GM12878 (cell line): ENCODE results near the gene MRPS14. TPM values are rescaled to one million over a fixed set of nuclear protein-coding genes. Genes with fewer than 3 reads are reported as not detected.

ENCODE experiments used
- ATAC-seq: fragments of 200-7000 bp; cut with Tn5 transposase; 3 replicates; pipeline ENCODE4 v1.9.1; 2020; ENCODE audit warnings: mild to moderate bottlenecking, moderate library complexity
- BruUV-seq: library from RNA; stranded (reverse); fragments of 400-500 nt; replicated peaks from 2 replicates; lab custom pipeline; 2021; lab: Mats Ljungman, UMichigan
- CTCF ChIA-PET: fragments of 300-600 bp; sonication (Branson Sonifier 250); formaldehyde crosslinking; extraction: SDS; loops from one replicate; lab custom pipeline; 2021; ENCODE audit warnings: inconsistent platforms; lab: Yijun Ruan, JAX
- POLR2A ChIA-PET: fragments of 350-600 bp; formaldehyde crosslinking; extraction: SDS; loops from one replicate; lab custom pipeline; 2021; ENCODE audit warnings: inconsistent platforms; lab: Charles Lee
- RAD21 ChIA-PET: fragments of 300-600 bp; sonication (Branson Sonifier 250); formaldehyde crosslinking; loops from one replicate; lab custom pipeline; 2023; ENCODE audit warnings: antibody characterized with exemption; ENCODE audit not compliant: unreplicated experiment; lab: Charles Lee
- SMC1A ChIA-PET: fragments of 300-600 bp; sonication (Branson Sonifier 250); formaldehyde crosslinking; loops from one replicate; lab custom pipeline; 2023; ENCODE audit not compliant: unreplicated experiment, uncharacterized antibody; lab: Charles Lee
- DNase-seq: peaks from one replicate; pipeline ENCODE4 v3.0.0-alpha.2; 2011; ENCODE audit warnings: low read depth, low spot score
- FAIRE-seq: peaks from 3 replicates; lab custom pipeline; 2011; peaks lifted over from hg19 to GRCh38; lab: Jason Lieb, UNC
- H2AFZ ChIP-seq: 2 replicates; pipeline ENCODE4 v1.6.0; 2011; ENCODE audit warnings: low read depth, low read length, control low read depth; ENCODE audit not compliant: control insufficient read depth
- H3K27ac ChIP-seq: 2 replicates; pipeline ENCODE4 v1.5.1; 2011; ENCODE audit warnings: control low read depth; ENCODE audit not compliant: control insufficient read depth, insufficient read depth
- H3K27me3 ChIP-seq, 2 experiments: replicated peaks in 1 of 2; 2 replicates each; pipeline versions ENCODE4 v1.6.0 to v1.6.1; 2011; ENCODE audit warnings: low read length in 1 of 2; ENCODE audit not compliant: control insufficient read depth in 2 of 2, insufficient read depth in 2 of 2
- H3K36me3 ChIP-seq, 2 experiments: 2 replicates each; pipeline ENCODE4 v1.5.1; 2011; ENCODE audit warnings: low read length in 1 of 2; ENCODE audit not compliant: control insufficient read depth in 2 of 2, insufficient read depth in 2 of 2
- H3K4me1 ChIP-seq: 2 replicates; pipeline ENCODE4 v1.6.1; 2011; ENCODE audit warnings: mild to moderate bottlenecking, low read length, moderate library complexity, mixed read lengths; ENCODE audit not compliant: control insufficient read depth, insufficient read depth
- H3K4me2 ChIP-seq: 2 replicates; pipeline ENCODE4 v1.6.0; 2011; ENCODE audit warnings: control low read depth; ENCODE audit not compliant: control insufficient read depth, insufficient read depth
- H3K4me3 ChIP-seq: fragments of 200-600 bp; sonication (generic); 2 replicates; pipeline ENCODE4 v1.5.1; 2016
- H3K79me2 ChIP-seq: 2 replicates; pipeline ENCODE4 v1.6.0; 2011; ENCODE audit warnings: low read length; ENCODE audit not compliant: control insufficient read depth, insufficient read depth
- H3K9ac ChIP-seq: 2 replicates; pipeline ENCODE4 v1.8.0; 2011; ENCODE audit warnings: low read length, control low read depth, mixed read lengths; ENCODE audit not compliant: control insufficient read depth, insufficient read depth
- H3K9me3 ChIP-seq: replicated peaks from 3 replicates; pipeline ENCODE4 v1.5.1; 2011; ENCODE audit warnings: mild to moderate bottlenecking, low read length; ENCODE audit not compliant: control insufficient read depth, insufficient read depth
- H4K20me1 ChIP-seq: 2 replicates; pipeline ENCODE4 v1.6.0; 2011; ENCODE audit not compliant: control insufficient read depth, insufficient read depth
- ATF2 ChIP-seq: IDR thresholded peaks from 2 replicates; pipeline ENCODE4 v1.6.1; 2012; ENCODE audit warnings: low read length, inconsistent platforms
- EGR1 ChIP-seq, 2 experiments: IDR thresholded peaks; 1 replicate in 1 of 2; 2 replicates in 1 of 2; pipeline ENCODE4 v1.6.1; 2011 to 2012; ENCODE audit warnings: low read depth in 2 of 2, low read length in 2 of 2, borderline replicate concordance in 1 of 2, mild to moderate bottlenecking in 1 of 2, moderate library complexity in 1 of 2
- FOXK2 ChIP-seq: fragments of 450-650 bp; IDR thresholded peaks from 2 replicates; pipeline ENCODE4 v1.6.1; 2017; ENCODE audit warnings: mild to moderate bottlenecking, moderate library complexity
- HDGF ChIP-seq: fragments of 450-650 bp; IDR thresholded peaks from 2 replicates; pipeline ENCODE4 v1.6.1; 2016; ENCODE audit warnings: antibody characterized with exemption
- JUNB ChIP-seq: IDR thresholded peaks from 2 replicates; pipeline ENCODE4 v1.6.1; 2016; ENCODE audit warnings: antibody characterized with exemption, mild to moderate bottlenecking
- JUND ChIP-seq: IDR thresholded peaks from 2 replicates; pipeline ENCODE4 v1.6.1; 2012; ENCODE audit warnings: low read depth, mild to moderate bottlenecking, low read length, improper control_type of control experiment, moderate library complexity
- POU2F2 ChIP-seq: IDR thresholded peaks from 3 replicates; pipeline ENCODE4 v1.6.1; 2011; ENCODE audit warnings: low read depth, mild to moderate bottlenecking, low read length, borderline replicate concordance
- SREBF1 ChIP-seq: IDR thresholded peaks from 2 replicates; pipeline ENCODE4 v1.6.1; 2012; ENCODE audit warnings: mild to moderate bottlenecking, low read length
- SUPT20H ChIP-seq: IDR thresholded peaks from 2 replicates; pipeline ENCODE4 v1.6.1; 2011; ENCODE audit warnings: low read depth, mild to moderate bottlenecking, low read length, moderate library complexity, borderline replicate concordance; ENCODE audit not compliant: control insufficient read depth
- WRNIP1 ChIP-seq: IDR thresholded peaks from 2 replicates; pipeline ENCODE4 v1.6.1; 2011; ENCODE audit warnings: low read depth, low read length, improper control_type of control experiment, borderline replicate concordance
- ZNF24 ChIP-seq: fragments of 450-650 bp; IDR thresholded peaks from 2 replicates; pipeline ENCODE4 v1.6.1; 2017; ENCODE audit warnings: antibody characterized with exemption, mild to moderate bottlenecking
- ZSCAN29 ChIP-seq: fragments of 450-650 bp; IDR thresholded peaks from 2 replicates; pipeline ENCODE4 v1.6.1; 2017; ENCODE audit warnings: mild to moderate bottlenecking, moderate library complexity
- WGBS: methylation state at CpG from one replicate; pipeline ENCODE4 v1.1.6; 2016; ENCODE audit warnings: low lambda C conversion rate; ENCODE audit not compliant: insufficient replicate concordance, insufficient coverage; ENCODE audit errors: missing lambda C conversion rate; 5-methylcytosine and 5-hydroxymethylcytosine counted together
- in situ Hi-C: fragments of 300-500 bp; cut with MboI; formaldehyde crosslinking; loops from 9 replicates; pipeline ENCODE4 v1.14.3; 2018; ENCODE audit warnings: mixed read lengths
- intact Hi-C: fragments of 100-400 bp; cut with micrococcal nuclease; formaldehyde crosslinking; loops from one replicate; pipeline ENCODE4 v1.14.2; 2022; ENCODE audit not compliant: unreplicated experiment
- polyA plus RNA-seq, 11 experiments: library from polyadenylated mRNA; depleted of rRNA in 4 of 11; unstranded in 6 of 11; stranded (reverse) in 5 of 11; fragments of >200 nt; fragmentation: Nextera tagmentation in 4 of 11; fragmentation: Illumina TruSeq in 1 of 11; extraction: Ambion mirVana in 4 of 11; extraction: Trizol in 1 of 11; gene quantifications; 1 replicate in 1 of 11; 2 replicates in 10 of 11; pipeline versions ENCODE4 v1.2.1 to v1.2.3, GENCODE V29; 2011 to 2016; ENCODE audit warnings: inconsistent platforms in 2 of 11, missing spikeins in 2 of 11, low read depth in 1 of 11
- total RNA-seq, 4 experiments: library from RNA; depleted of rRNA in 3 of 4; stranded (reverse); fragments of >200 nt in 3 of 4; fragmentation: Illumina TruSeq in 1 of 4; extraction: Trizol in 1 of 4; gene quantifications; 2 replicates each; pipeline versions ENCODE4 v1.2.1 to v1.2.3, GENCODE V29; 2013 to 2021
- TF ChIP-seq, protein P1 (sequence below): IDR thresholded peaks from 2 replicates; pipeline ENCODE4 v1.6.1; 2011; ENCODE audit warnings: borderline replicate concordance, low read depth, mild to moderate bottlenecking, moderate library complexity, low read length; ENCODE audit not compliant: insufficient read depth, poor library complexity, severe bottlenecking
- TF ChIP-seq, protein P2 (sequence below): fragments of 450-650 bp; conservative IDR thresholded peaks from 2 replicates; pipeline ENCODE4 v1.6.1; 2017; ENCODE audit warnings: mild to moderate bottlenecking, moderate library complexity

The MRPS14 gene
- total and polyA plus RNA-seq, 10 of the 15 experiments (the other 5 are each of a cell fraction or from before 2014, with no cell fraction given), result 31.1 to 224 (median 50.4) TPM

DNA sequence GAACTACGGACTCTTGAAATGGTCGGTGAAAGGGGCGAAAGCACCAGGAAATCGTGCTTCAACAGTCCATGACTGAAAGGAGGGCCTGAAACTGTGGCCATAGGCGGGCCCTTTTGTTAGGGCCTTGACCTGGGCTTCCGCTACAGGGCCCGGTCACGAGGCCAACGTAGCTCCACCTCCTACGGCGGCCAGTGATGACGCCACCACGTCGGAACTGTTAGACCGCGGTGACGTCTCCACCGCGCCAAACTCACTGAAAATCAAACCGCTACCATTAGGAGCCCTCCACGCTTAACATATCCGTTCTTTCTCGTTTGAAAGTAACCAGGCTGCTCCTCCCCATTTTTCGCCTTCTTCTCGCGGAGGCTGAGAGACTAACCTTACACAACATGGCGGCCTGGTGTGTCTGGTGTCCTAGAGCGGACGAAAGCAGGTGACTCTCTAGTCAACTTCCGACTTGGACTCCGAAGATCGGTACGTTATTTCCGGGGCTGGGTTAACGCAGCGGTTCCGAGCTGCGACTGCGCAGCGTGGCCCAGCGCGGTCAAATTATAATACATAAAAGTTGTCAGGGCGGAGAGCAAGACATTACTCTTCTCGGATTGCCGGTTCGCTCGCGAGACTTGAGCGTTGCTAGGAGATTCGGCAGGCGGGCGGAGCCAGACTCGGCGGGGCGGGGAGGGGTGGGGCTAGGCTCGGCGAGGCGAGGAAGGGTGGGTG, 23.8 kb downstream of the MRPS14 start:
- intact Hi-C loops (loop anchor here (1.0 to 10.0 kb wide), 6 partner anchors 24 to 1175 kb away; partner anchors contain the start of genes CENPL, DARS2, MRPS14 and RABGAP1L), in situ Hi-C loops (loop anchor here (5.0 to 10.0 kb wide), 2 partner anchors 227 to 735 kb away; no protein-coding TSS in a partner anchor)
- H3K4me2 ChIP-seq, result peak overlapping the region; percentile 92
- peak overlapping the region; percentile 99 for H2AFZ ChIP-seq
- H3K9ac ChIP-seq, result peak overlapping the region; percentile 99
- H3K36me3 ChIP-seq, result peaks cover 0 to 3% of the 10 kb centered on the region in 2 experiments; a peak in 2 of 4 replicates
- H3K9me3 ChIP-seq, result no peaks in the 10 kb centered on the region
- peaks cover 54% of the 10 kb centered on the region for H3K79me2 ChIP-seq
- no peaks in the 10 kb centered on the region for H4K20me1 ChIP-seq
- SMC1A ChIA-PET, result interaction anchor here (0.6 to 6.5 kb wide), 27 partner anchors 10 to 230 kb away, joined by 3 to 89 read pairs (median 4); partner anchors contain the start of gene MRPS14
- peak overlapping the region; percentile 74 for H3K4me3 ChIP-seq
- under 1% methylated on average over 55 of the region's 58 CpGs for whole genome bisulfite sequencing
- POLR2A ChIA-PET, result interaction anchor here (0.6 to 4.7 kb wide), 17 partner anchors 22 to 233 kb away, joined by 3 to 45 read pairs (median 4); partner anchors contain the start of gene MRPS14
- FAIRE-seq, result peak; percentile 90
- BruUV-seq, result TSS peak; percentile 84
- H3K27ac ChIP-seq, result peak overlapping the region; percentile 99
- CTCF ChIA-PET, result interaction anchor here (0.7 to 5.2 kb wide), 33 partner anchors 8 to 737 kb away, joined by 3 to 54 read pairs (median 4); partner anchors contain the start of gene MRPS14
- peak; percentile 84 for ATAC-seq
- peak; percentile 98 for DNase-seq
- RAD21 ChIA-PET, result interaction anchor here (1.0 to 4.4 kb wide), 22 partner anchors 10 to 737 kb away, joined by 3 to 58 read pairs (median 5); partner anchors contain the start of gene MRPS14
- peaks cover 9% of the 10 kb centered on the region for H3K4me1 ChIP-seq
- H3K27me3 ChIP-seq, result no peaks in the 10 kb centered on the region
- TF ChIP-seq SUPT20H, result no peak
- peak; percentile 89; the same call in 1 of the 2 replicates for TF ChIP-seq FOXK2
- TF ChIP-seq WRNIP1, result 0 out of 2 replicates have a peak, but pooled peaks have one; percentile 10
- peak; percentile 90 for TF ChIP-seq ATF2
- peak; percentile 11; the same call in 1 of the 2 replicates for TF ChIP-seq JUNB
- TF ChIP-seq ZNF24, result peak; percentile 61
- TF ChIP-seq, protein P1, sequence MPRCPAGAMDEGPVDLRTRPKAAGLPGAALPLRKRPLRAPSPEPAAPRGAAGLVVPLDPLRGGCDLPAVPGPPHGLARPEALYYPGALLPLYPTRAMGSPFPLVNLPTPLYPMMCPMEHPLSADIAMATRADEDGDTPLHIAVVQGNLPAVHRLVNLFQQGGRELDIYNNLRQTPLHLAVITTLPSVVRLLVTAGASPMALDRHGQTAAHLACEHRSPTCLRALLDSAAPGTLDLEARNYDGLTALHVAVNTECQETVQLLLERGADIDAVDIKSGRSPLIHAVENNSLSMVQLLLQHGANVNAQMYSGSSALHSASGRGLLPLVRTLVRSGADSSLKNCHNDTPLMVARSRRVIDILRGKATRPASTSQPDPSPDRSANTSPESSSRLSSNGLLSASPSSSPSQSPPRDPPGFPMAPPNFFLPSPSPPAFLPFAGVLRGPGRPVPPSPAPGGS, result peak; percentile 45
- peak; percentile 68 to 72; a peak in 2 of 3 replicates for TF ChIP-seq EGR1 (IDR thresholded peaks at IDR 0.05; ENCODE audit: borderline replicate concordance in 1 of 2, low read depth in 2 of 2, low read length in 2 of 2)
- TF ChIP-seq, protein P2, sequence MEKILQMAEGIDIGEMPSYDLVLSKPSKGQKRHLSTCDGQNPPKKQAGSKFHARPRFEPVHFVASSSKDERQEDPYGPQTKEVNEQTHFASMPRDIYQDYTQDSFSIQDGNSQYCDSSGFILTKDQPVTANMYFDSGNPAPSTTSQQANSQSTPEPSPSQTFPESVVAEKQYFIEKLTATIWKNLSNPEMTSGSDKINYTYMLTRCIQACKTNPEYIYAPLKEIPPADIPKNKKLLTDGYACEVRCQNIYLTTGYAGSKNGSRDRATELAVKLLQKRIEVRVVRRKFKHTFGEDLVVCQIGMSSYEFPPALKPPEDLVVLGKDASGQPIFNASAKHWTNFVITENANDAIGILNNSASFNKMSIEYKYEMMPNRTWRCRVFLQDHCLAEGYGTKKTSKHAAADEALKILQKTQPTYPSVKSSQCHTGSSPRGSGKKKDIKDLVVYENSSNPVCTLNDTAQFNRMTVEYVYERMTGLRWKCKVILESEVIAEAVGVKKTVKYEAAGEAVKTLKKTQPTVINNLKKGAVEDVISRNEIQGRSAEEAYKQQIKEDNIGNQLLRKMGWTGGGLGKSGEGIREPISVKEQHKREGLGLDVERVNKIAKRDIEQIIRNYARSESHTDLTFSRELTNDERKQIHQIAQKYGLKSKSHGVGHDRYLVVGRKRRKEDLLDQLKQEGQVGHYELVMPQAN, result 0 out of 2 replicates have a peak, but pooled peaks have one; percentile 36
- no peak for TF ChIP-seq ZSCAN29
- TF ChIP-seq POU2F2, result peak; percentile 58; the same call in 2 of the 3 replicates
- peak; percentile 58; the same call in 1 of the 2 replicates for TF ChIP-seq HDGF
- TF ChIP-seq JUND, result 0 out of 2 replicates have a peak, but pooled peaks have one; percentile 1
- TF ChIP-seq SREBF1, result no peak
